DND-41 (cell line): ENCODE data around the gene PLD1.

Source experiments
- ATAC-seq: fragments of 200-7000 bp; cut with Tn5 transposase; 3 replicates; pipeline ENCODE4 v1.9.1; 2021; ENCODE audit warnings: low read depth; ENCODE audit not compliant: insufficient read depth
- DNase-seq: peaks from one replicate; pipeline ENCODE4 v3.0.0-alpha.2; 2020
- H2AFZ ChIP-seq: 2 replicates; pipeline ENCODE4 v1.6.0; 2012; ENCODE audit warnings: low read depth, low read length
- H3K27ac ChIP-seq: 2 replicates; pipeline ENCODE4 v1.5.1; 2012; ENCODE audit warnings: low read length, inconsistent platforms
- H3K27me3 ChIP-seq: fragments of 200-600 bp; sonication (generic); 2 replicates; pipeline ENCODE4 v1.6.0; 2012; ENCODE audit warnings: low read length, mild to moderate bottlenecking, inconsistent platforms; ENCODE audit not compliant: insufficient read depth, poor library complexity
- H3K36me3 ChIP-seq: 2 replicates; pipeline ENCODE4 v1.5.1; 2012; ENCODE audit warnings: low read length, inconsistent platforms; ENCODE audit not compliant: insufficient read depth
- H3K4me1 ChIP-seq: 2 replicates; pipeline ENCODE4 v1.5.1; 2012; ENCODE audit warnings: mild to moderate bottlenecking, low read length; ENCODE audit not compliant: insufficient read depth
- H3K4me2 ChIP-seq: 2 replicates; pipeline ENCODE4 v1.6.0; 2012; ENCODE audit warnings: mild to moderate bottlenecking, moderate library complexity, low read length, inconsistent platforms; ENCODE audit not compliant: insufficient read depth
- H3K4me3 ChIP-seq, 2 experiments: fragments of 200-600 bp in 1 of 2; shearing (Covaris generic) in 1 of 2; 2 replicates each; pipeline ENCODE4 v1.5.1; 2012 to 2016; ENCODE audit warnings: inconsistent platforms in 2 of 2, low read length in 2 of 2, mild to moderate bottlenecking in 2 of 2, low read depth in 1 of 2, moderate library complexity in 1 of 2
- H3K79me2 ChIP-seq: 2 replicates; pipeline ENCODE4 v1.6.0; 2012; ENCODE audit warnings: low read length, inconsistent platforms; ENCODE audit not compliant: insufficient read depth
- H3K9ac ChIP-seq: 2 replicates; pipeline ENCODE4 v1.6.0; 2012; ENCODE audit warnings: low read depth, mild to moderate bottlenecking, inconsistent platforms, low read length, moderate library complexity
- H3K9me3 ChIP-seq: 2 replicates; pipeline ENCODE4 v1.5.1; 2012; ENCODE audit warnings: low read length, moderate library complexity, mild to moderate bottlenecking, inconsistent platforms; ENCODE audit not compliant: insufficient read depth, severe bottlenecking
- H4K20me1 ChIP-seq: 2 replicates; pipeline ENCODE4 v1.6.0; 2012; ENCODE audit warnings: low read length; ENCODE audit not compliant: insufficient read depth
- CTCF ChIP-seq: IDR thresholded peaks from 2 replicates; pipeline ENCODE4 v1.5.1; 2012; ENCODE audit warnings: borderline replicate concordance, low read length, moderate library complexity, mild to moderate bottlenecking; ENCODE audit not compliant: poor library complexity, severe bottlenecking; ENCODE audit errors: extremely low read depth
- EZH2 ChIP-seq: IDR thresholded peaks from 3 replicates; pipeline ENCODE4 v1.6.1; 2012; ENCODE audit warnings: borderline replicate concordance, low read depth, mild to moderate bottlenecking, moderate library complexity, low read length, inconsistent platforms; ENCODE audit not compliant: severe bottlenecking

Gene PLD1

GRCh38 chr3:171776839-171777583 is 33.3 kb downstream of the PLD1 start:
- H3K4me2 ChIP-seq, result no peak overlapping the region

GRCh38 chr3:171776411-171776810 is 33.9 kb downstream of the PLD1 start:
- no peak overlapping the region for H3K4me3 ChIP-seq
- H3K9ac ChIP-seq, result no peak overlapping the region
- DNase-seq, result no peak

More at GRCh38 chr3:171776839-171777583, 33.3 kb downstream of the PLD1 start:
- no peak for ATAC-seq
- Histone ChIP-seq H2AFZ (no peak overlapping the region), H3K9me3 (no peaks in the 10 kb centered on the region), H3K4me1 (no peaks in the 10 kb centered on the region), H3K27ac (no peak overlapping the region), H3K79me2 (no peaks in the 10 kb centered on the region), H4K20me1 (no peaks in the 10 kb centered on the region), H3K4me3 (no peak overlapping the region), H3K27me3 (peaks cover 4% of the 10 kb centered on the region), H3K36me3 (no peaks in the 10 kb centered on the region), H3K9ac (no peak overlapping the region)
- no peak for TF ChIP-seq EZH2
- no peak for TF ChIP-seq CTCF
- no peak for DNase-seq

GRCh38 chr3:171775943-171776342 is 34.3 kb downstream of the PLD1 start:
- no peak overlapping the region for H3K9ac ChIP-seq
- no peaks in the 10 kb centered on the region for H3K4me1 ChIP-seq
- H3K27ac ChIP-seq, result no peak overlapping the region
- ATAC-seq (no peak), DNase-seq (no peak)
- H3K27me3 ChIP-seq, result peaks cover 4% of the 10 kb centered on the region
- no peak overlapping the region for H3K4me2 ChIP-seq
- H3K9me3 ChIP-seq, result no peaks in the 10 kb centered on the region
- H3K79me2 ChIP-seq, result no peaks in the 10 kb centered on the region
- no peak for TF ChIP-seq EZH2
- no peak for TF ChIP-seq CTCF
- H2AFZ ChIP-seq, result no peak overlapping the region
- H4K20me1 ChIP-seq, result no peaks in the 10 kb centered on the region
- no peaks in the 10 kb centered on the region for H3K36me3 ChIP-seq
- H3K4me3 ChIP-seq, result no peak overlapping the region

More at GRCh38 chr3:171776411-171776810, 33.9 kb downstream of the PLD1 start:
- no peak overlapping the region for H3K27ac ChIP-seq
- no peaks in the 10 kb centered on the region for H4K20me1 ChIP-seq
- H3K79me2 ChIP-seq, result no peaks in the 10 kb centered on the region
- TF ChIP-seq EZH2 (no peak), CTCF (no peak)
- ATAC-seq, result no peak
- no peaks in the 10 kb centered on the region for H3K9me3 ChIP-seq
- H3K4me1 ChIP-seq, result no peaks in the 10 kb centered on the region
- H3K27me3 ChIP-seq, result peaks cover 4% of the 10 kb centered on the region
- no peak overlapping the region for H2AFZ ChIP-seq
- no peak overlapping the region for H3K4me2 ChIP-seq
- H3K36me3 ChIP-seq, result no peaks in the 10 kb centered on the region

DNA sequence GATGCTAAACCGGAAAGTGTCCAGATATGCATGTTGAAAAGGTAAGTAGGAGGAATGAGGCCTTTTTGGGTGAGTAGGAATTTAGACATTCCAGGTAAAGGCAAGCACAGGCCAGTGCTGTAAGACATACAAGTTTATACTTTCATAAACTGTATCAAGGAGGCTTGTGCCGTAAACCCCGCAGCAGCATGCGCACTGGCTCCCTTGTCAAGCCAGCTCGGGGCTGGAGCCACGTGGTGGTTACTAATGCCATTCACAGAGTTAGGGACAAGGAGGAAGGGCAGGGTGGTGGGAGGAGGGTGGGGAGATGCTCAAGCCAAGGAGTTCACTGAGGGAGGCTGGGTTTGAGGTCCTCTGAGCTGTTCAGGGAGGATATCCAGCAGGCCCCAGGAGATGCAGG is 35.8 kb downstream of the PLD1 start:
- Histone ChIP-seq H3K36me3 (no peaks in the 10 kb centered on the region), H3K4me2 (no peak overlapping the region), H3K4me3 (no peak overlapping the region), H3K4me1 (no peaks in the 10 kb centered on the region), H3K27me3 (no peaks in the 10 kb centered on the region), H2AFZ (no peak overlapping the region), H3K9me3 (no peaks in the 10 kb centered on the region), H3K27ac (no peak overlapping the region), H3K9ac (no peak overlapping the region), H4K20me1 (no peaks in the 10 kb centered on the region), H3K79me2 (no peaks in the 10 kb centered on the region)
- no peak for ATAC-seq
- DNase-seq, result no peak
- no peak for TF ChIP-seq EZH2
- no peak for TF ChIP-seq CTCF
